Colonic mucosa (tissue), 4 donors: Measurements from ENCODE around the gene DAAM2. TPM values are rescaled to one million over a fixed set of nuclear protein-coding genes. Genes with fewer than 3 reads are reported as not detected.

Experiments
- DNase-seq: peaks from one replicate; pipeline ENCODE4 v3.0.0-alpha.2; 2020
- H3K27ac ChIP-seq: fragments of 200-600 bp; one replicate; pipeline ENCODE4 v1.8.0; 2021
- H3K27me3 ChIP-seq: fragments of 200-600 bp; one replicate; pipeline ENCODE4 v1.8.0; 2021
- H3K36me3 ChIP-seq: fragments of 200-600 bp; one replicate; pipeline ENCODE4 v1.8.0; 2021
- H3K4me1 ChIP-seq: fragments of 200-600 bp; one replicate; pipeline ENCODE4 v1.8.0; 2021; ENCODE audit warnings: mild to moderate bottlenecking
- H3K4me3 ChIP-seq: fragments of 200-600 bp; one replicate; pipeline ENCODE4 v1.8.0; 2021
- H3K9ac ChIP-seq, 2 donors: one replicate each; pipeline ENCODE4 v1.7.0; 2013; ENCODE audit warnings: control low read depth in 2 of 2, low read depth in 2 of 2, low read length in 2 of 2
- H3K9me3 ChIP-seq: fragments of 200-600 bp; one replicate; pipeline ENCODE4 v1.8.0; 2021
- intact Hi-C: fragments of 100-400 bp; cut with DNase I; formaldehyde crosslinking; loops from one replicate; pipeline ENCODE4 v1.14.1; 2022
- total RNA-seq, 2 donors: library from RNA; stranded (reverse); fragmentation: NEBNext Ultra II Directional in 1 of 2; extraction: Animal tissue kit (Norgen Biotek cat#: 25700) in 1 of 2; gene quantifications; one replicate each; pipeline ENCODE4 v1.2.1, GENCODE V29; 2021
- TF ChIP-seq, protein P1 (sequence below): fragments of 200-600 bp; IDR thresholded peaks from one replicate; pipeline ENCODE4 v1.8.0; 2022; ENCODE audit warnings: antibody characterized with exemption, mild to moderate bottlenecking
- donor health status: healthy.
- donor health status: DM: no; HTN: no; CAD: no.
- donor health status: DM: no; HTN: no; CAD: no.

Gene DAAM2
- total RNA-seq, 2 donors from 2014 or later = 3.6 to 6.9 TPM

DNA sequence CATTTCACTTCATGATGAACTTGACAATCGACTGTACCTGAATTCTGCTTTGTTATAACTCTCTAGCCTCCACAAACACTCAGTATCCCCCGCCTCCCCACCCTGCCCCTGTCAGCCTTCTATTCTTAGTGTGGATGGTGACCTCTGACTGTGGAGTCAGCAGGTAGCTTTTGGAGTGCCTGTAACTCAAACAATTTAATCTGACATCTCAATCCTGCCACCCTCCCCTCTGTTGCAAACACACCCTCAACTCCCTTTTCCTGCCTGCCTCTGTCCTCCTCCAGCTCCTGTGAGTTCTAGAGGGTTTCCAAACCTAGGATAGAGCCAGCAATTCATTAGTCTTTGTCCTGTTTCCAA is 20.3 kb downstream of the DAAM2 start:
- DNase-seq = no peak
- H3K9ac ChIP-seq = no peak overlapping the region
- no peaks in the 10 kb centered on the region for H3K27me3 ChIP-seq
- no peaks in the 10 kb centered on the region for H3K36me3 ChIP-seq
- no peak overlapping the region for H3K4me3 ChIP-seq
- H3K9me3 ChIP-seq = no peaks in the 10 kb centered on the region
- intact Hi-C loops = no loop called here
- no peak overlapping the region for H3K27ac ChIP-seq
- TF ChIP-seq, protein P1, sequence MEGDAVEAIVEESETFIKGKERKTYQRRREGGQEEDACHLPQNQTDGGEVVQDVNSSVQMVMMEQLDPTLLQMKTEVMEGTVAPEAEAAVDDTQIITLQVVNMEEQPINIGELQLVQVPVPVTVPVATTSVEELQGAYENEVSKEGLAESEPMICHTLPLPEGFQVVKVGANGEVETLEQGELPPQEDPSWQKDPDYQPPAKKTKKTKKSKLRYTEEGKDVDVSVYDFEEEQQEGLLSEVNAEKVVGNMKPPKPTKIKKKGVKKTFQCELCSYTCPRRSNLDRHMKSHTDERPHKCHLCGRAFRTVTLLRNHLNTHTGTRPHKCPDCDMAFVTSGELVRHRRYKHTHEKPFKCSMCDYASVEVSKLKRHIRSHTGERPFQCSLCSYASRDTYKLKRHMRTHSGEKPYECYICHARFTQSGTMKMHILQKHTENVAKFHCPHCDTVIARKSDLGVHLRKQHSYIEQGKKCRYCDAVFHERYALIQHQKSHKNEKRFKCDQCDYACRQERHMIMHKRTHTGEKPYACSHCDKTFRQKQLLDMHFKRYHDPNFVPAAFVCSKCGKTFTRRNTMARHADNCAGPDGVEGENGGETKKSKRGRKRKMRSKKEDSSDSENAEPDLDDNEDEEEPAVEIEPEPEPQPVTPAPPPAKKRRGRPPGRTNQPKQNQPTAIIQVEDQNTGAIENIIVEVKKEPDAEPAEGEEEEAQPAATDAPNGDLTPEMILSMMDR = no peak
- H3K4me1 ChIP-seq = no peaks in the 10 kb centered on the region

DNA sequence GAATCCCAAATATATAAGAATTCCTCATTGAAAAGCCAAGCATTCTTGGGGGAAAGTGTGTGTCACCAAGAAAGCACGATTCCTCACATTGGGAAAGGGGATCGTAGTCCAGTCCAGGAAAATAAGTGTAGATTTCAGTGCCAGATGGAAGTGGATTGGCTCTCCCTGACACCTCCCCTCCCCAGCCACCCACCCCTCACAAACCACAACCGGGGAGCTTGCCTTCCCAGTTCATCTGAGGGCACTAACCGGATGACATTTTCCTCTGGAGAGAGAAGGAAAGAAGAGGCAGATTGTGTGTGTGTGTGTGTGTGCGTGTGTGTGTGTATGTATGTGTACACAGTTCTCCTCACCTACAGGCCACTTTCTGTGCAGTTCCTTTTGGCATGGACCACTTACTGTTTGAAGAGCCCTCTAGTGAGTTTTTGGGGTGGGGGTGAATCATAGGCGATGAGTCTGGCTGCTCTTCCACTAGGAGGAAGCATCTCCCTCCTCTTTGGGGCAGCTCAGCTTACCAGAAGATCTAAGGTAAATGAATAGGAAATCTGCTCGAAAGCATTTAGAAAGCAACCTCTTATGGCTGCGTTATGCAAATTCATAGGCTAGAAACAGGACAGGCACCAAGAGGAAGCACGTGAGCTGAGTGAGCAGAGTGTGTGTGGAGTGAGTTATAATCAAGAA is 20.8 kb downstream of the DAAM2 start:
- no peak overlapping the region for H3K4me3 ChIP-seq
- H3K9me3 ChIP-seq = no peaks in the 10 kb centered on the region
- no peak overlapping the region for H3K9ac ChIP-seq
- no peaks in the 10 kb centered on the region for H3K36me3 ChIP-seq
- no peak overlapping the region for H3K27ac ChIP-seq
- no peaks in the 10 kb centered on the region for H3K27me3 ChIP-seq
- H3K4me1 ChIP-seq = no peaks in the 10 kb centered on the region
- no peak for DNase-seq
- TF ChIP-seq, protein P1 = no peak
- intact Hi-C loops = no loop called here

DNA sequence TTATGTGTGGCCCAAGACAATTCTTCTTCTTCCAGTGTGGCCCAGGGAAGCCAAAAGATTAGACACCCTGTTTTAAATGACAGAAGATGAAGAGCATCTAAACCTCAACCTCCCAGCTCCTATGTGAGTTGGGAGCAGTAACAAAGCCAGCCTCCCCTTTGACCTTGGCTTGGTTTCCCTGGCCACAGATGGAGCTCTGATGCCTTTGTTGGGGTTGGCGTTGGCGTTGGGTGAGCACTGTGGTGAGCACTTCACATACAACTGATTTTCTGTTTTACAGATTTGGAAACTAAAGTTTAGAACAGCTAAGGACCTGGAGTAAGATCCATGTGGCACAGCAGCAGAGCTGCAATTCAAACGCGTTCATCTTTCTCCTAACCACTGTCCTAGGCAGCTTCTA is 22.1 kb downstream of the DAAM2 start:
- Histone ChIP-seq H3K27me3 (no peaks in the 10 kb centered on the region), H3K9ac (peak overlapping the region in 1 of 2 donors; percentile 18), H3K4me1 (no peaks in the 10 kb centered on the region), H3K36me3 (no peaks in the 10 kb centered on the region), H3K27ac (no peak overlapping the region), H3K4me3 (no peak overlapping the region), H3K9me3 (no peaks in the 10 kb centered on the region)
- intact Hi-C loops = no loop called here
- DNase-seq = no peak
- TF ChIP-seq, protein P1 = no peak

DNA sequence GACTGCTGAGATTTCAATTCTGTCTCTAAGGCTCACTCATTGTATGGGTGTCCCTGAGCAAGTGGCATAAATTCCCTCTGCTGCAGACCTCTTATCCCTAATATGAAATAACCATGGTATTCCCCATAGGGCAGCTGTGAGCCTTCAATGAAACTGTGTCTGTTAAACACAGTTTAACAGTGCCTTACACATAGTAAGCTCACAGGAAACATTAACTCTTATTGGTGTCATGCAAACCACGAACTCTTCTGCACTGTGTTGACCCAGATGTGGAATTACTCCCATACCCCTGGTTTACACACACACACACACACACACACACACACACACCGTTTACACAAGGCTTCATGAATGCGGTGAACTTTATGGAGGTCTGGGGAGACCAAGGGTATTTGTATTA is 23.2 kb downstream of the DAAM2 start:
- TF ChIP-seq, protein P1 = no peak
- intact Hi-C loops = no loop called here
- no peak for DNase-seq
- no peaks in the 10 kb centered on the region for H3K4me1 ChIP-seq
- no peaks in the 10 kb centered on the region for H3K36me3 ChIP-seq
- no peaks in the 10 kb centered on the region for H3K27me3 ChIP-seq
- H3K27ac ChIP-seq = no peak overlapping the region
- H3K4me3 ChIP-seq = no peak overlapping the region
- no peak overlapping the region for H3K9ac ChIP-seq
- H3K9me3 ChIP-seq = no peaks in the 10 kb centered on the region

DNA sequence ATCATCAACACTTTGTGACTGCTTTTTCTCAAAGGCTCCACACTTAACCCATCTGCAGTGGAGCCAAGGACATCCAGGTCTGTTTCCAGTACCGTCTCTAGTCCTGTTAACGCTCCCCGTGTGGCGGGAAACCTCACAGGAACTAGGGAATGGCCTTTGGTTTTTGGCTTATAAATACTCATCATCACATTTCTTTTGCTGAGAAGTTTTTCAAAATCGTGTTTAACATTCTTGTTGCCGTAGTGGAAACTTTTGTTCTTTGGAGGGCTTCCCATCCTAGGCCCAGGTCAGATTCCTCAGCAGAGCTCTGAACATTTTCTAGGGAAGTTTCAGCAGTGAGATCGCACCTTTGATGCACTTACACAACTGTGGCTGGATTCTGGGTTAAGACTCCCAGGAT is 24.6 kb downstream of the DAAM2 start:
- Histone ChIP-seq H3K4me3 (no peak overlapping the region), H3K9ac (no peak overlapping the region), H3K27me3 (no peaks in the 10 kb centered on the region), H3K4me1 (no peaks in the 10 kb centered on the region), H3K27ac (no peak overlapping the region), H3K9me3 (no peaks in the 10 kb centered on the region), H3K36me3 (no peaks in the 10 kb centered on the region)
- intact Hi-C loops = no loop called here
- DNase-seq = no peak
- TF ChIP-seq, protein P1 = no peak
